ENCODE results near the gene LGALS16.

Gene LGALS16

DNA sequence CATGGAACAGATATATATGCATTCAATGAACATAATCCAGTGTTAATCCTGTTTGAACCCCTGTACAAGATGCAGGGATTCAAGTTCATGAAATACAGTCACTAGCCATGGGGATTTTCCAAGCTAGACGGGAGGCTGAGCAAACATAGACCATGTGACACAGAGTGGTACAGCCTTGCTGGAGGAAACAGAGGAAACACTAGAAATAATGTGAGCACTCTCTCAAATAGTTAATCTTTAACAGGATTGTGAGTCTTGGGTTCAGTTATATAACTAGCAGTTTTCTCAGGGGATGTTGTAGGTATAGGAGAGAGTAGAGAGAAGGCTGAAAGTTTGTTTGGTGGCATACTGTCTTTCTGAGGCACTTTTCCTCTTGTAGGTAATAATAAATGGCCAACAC lies 13.9 kb upstream of the LGALS16 start:
- H3K4me2 ChIP-seq (ENCODE audit: low read length): no peak overlapping the region
- H4K20me1 ChIP-seq (ENCODE audit: control insufficient read depth, insufficient read depth, low read depth, low read length): no peaks in the 10 kb centered on the region
- no peak overlapping the region for H3K4me3 ChIP-seq (ENCODE audit: low read length)
- no peaks in the 10 kb centered on the region for H3K9me2 ChIP-seq (replicated peaks; ENCODE audit: control insufficient read depth, low read length)
- no peak for TF ChIP-seq EZH2phosphoT487 (IDR thresholded peaks at IDR 0.05; ENCODE audit: borderline replicate concordance, low read length)
- TF ChIP-seq, protein P1, sequence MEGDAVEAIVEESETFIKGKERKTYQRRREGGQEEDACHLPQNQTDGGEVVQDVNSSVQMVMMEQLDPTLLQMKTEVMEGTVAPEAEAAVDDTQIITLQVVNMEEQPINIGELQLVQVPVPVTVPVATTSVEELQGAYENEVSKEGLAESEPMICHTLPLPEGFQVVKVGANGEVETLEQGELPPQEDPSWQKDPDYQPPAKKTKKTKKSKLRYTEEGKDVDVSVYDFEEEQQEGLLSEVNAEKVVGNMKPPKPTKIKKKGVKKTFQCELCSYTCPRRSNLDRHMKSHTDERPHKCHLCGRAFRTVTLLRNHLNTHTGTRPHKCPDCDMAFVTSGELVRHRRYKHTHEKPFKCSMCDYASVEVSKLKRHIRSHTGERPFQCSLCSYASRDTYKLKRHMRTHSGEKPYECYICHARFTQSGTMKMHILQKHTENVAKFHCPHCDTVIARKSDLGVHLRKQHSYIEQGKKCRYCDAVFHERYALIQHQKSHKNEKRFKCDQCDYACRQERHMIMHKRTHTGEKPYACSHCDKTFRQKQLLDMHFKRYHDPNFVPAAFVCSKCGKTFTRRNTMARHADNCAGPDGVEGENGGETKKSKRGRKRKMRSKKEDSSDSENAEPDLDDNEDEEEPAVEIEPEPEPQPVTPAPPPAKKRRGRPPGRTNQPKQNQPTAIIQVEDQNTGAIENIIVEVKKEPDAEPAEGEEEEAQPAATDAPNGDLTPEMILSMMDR (IDR thresholded peaks at IDR 0.05; ENCODE audit: low read depth, low read length, poor library complexity, severe bottlenecking): no peak
- H3K36me3 ChIP-seq (ENCODE audit: control insufficient read depth, low read length): no peaks in the 10 kb centered on the region
- no peaks in the 10 kb centered on the region for H3K9me3 ChIP-seq (ENCODE audit: control insufficient read depth, insufficient read depth, low read length)
- H3K27me3 ChIP-seq (ENCODE audit: control insufficient read depth, low read length): 0 out of 2 replicates have a peak, but pooled peaks cover 4% of the 10 kb centered on the region
- H3K79me2 ChIP-seq (ENCODE audit: control insufficient read depth, low read length): no peaks in the 10 kb centered on the region
- H3F3A ChIP-seq (ENCODE audit: control insufficient read depth, insufficient read depth): no peaks in the 10 kb centered on the region
- no peak overlapping the region for H3K27ac ChIP-seq (ENCODE audit: low read depth, low read length)
- no peaks in the 10 kb centered on the region for H3K4me1 ChIP-seq (ENCODE audit: control insufficient read depth, low read length)

DNA sequence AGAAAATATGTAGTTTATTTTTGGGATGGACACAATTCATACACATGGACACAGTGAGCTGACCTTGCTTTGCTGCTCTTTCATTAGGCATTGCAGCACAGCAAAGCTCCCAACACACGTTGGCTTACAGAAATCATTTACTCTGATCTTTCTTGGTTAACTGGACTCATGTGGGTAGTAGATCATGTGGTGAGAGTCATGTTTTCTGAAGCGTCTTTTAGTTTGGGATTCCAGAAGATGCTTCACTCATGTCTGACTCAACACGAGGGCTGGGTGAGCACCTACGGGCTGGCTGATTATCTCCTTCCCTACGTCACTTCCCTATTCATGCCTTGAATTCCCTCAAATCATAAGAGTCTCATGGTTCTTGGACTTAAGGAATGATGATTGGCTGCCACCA lies 12.1 kb upstream of the LGALS16 start:
- no peak overlapping the region for H3K4me3 ChIP-seq (ENCODE audit: low read length)
- no peak overlapping the region for H3K27ac ChIP-seq (ENCODE audit: low read depth, low read length)
- no peaks in the 10 kb centered on the region for H3K4me1 ChIP-seq (ENCODE audit: control insufficient read depth, low read length)
- no peaks in the 10 kb centered on the region for H3K9me3 ChIP-seq (ENCODE audit: control insufficient read depth, insufficient read depth, low read length)
- no peak overlapping the region for H3K4me2 ChIP-seq (ENCODE audit: low read length)
- TF ChIP-seq, protein P1 (IDR thresholded peaks at IDR 0.05; ENCODE audit: low read depth, low read length, poor library complexity, severe bottlenecking): no peak
- no peak for TF ChIP-seq EZH2phosphoT487 (IDR thresholded peaks at IDR 0.05; ENCODE audit: borderline replicate concordance, low read length)
- no peaks in the 10 kb centered on the region for H3K79me2 ChIP-seq (ENCODE audit: control insufficient read depth, low read length)
- H3K9me2 ChIP-seq (replicated peaks; ENCODE audit: control insufficient read depth, low read length): no peaks in the 10 kb centered on the region
- H4K20me1 ChIP-seq (ENCODE audit: control insufficient read depth, insufficient read depth, low read depth, low read length): no peaks in the 10 kb centered on the region
- no peaks in the 10 kb centered on the region for H3F3A ChIP-seq (ENCODE audit: control insufficient read depth, insufficient read depth)
- peaks cover 10% of the 10 kb centered on the region for H3K27me3 ChIP-seq (ENCODE audit: control insufficient read depth, low read length)
- no peaks in the 10 kb centered on the region for H3K36me3 ChIP-seq (ENCODE audit: control insufficient read depth, low read length)

DNA sequence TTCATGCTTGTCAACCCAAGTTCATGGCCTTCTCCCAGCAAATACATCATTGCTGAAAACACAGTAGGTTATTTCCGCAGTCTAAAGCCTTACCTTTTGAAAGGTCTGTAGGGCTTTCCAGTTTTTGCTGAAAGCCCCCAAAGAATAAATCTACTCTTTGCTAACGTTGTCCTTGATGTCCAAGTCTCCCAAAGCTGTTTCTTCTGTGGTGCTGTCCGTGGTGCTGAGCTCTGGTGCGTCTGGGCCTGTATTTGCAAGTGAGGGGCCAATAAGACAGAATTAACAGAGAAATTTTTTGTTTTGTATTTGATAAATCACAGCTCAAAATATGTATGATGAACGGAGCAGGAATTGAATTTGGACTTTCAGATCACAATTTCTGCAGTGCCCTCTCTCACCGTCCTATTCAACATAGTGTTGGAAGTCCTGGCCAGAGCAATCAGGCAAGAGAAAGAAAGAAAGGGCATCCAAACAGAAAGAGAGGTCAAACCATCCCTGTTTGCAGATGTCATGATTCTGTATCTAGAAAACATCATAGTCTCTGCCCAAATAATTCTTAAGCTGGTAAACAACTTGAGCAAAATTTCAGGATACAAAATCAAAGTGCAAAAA lies 9.8 kb upstream of the LGALS16 start:
- Histone ChIP-seq H3K27me3 (ENCODE audit: control insufficient read depth, low read length) (peaks cover 10% of the 10 kb centered on the region), H3K79me2 (ENCODE audit: control insufficient read depth, low read length) (no peaks in the 10 kb centered on the region), H3K27ac (ENCODE audit: low read depth, low read length) (no peak overlapping the region)

More for the DNA sequence above, 9.8 kb upstream of the LGALS16 start:
- Histone ChIP-seq H3K9me3 (ENCODE audit: control insufficient read depth, insufficient read depth, low read length) (no peaks in the 10 kb centered on the region), H3K4me2 (ENCODE audit: low read length) (no peak overlapping the region), H3K9me2 (replicated peaks; ENCODE audit: control insufficient read depth, low read length) (no peaks in the 10 kb centered on the region), H4K20me1 (ENCODE audit: control insufficient read depth, insufficient read depth, low read depth, low read length) (no peaks in the 10 kb centered on the region), H3K4me1 (ENCODE audit: control insufficient read depth, low read length) (no peaks in the 10 kb centered on the region), H3F3A (ENCODE audit: control insufficient read depth, insufficient read depth) (no peaks in the 10 kb centered on the region), H3K36me3 (ENCODE audit: control insufficient read depth, low read length) (no peaks in the 10 kb centered on the region), H3K4me3 (ENCODE audit: low read length) (no peak overlapping the region)
- TF ChIP-seq EZH2phosphoT487 (IDR thresholded peaks at IDR 0.05; ENCODE audit: borderline replicate concordance, low read length): no peak
- TF ChIP-seq, protein P1 (IDR thresholded peaks at IDR 0.05; ENCODE audit: low read depth, low read length, poor library complexity, severe bottlenecking): no peak

All from DOHH2 (cell line).